ENCODE measurements around the gene ATP2B2. TPM values are rescaled to one million over a fixed set of nuclear protein-coding genes. Genes with fewer than 3 reads are reported as not detected.

The ATP2B2 gene
- total and polyA plus RNA-seq, 2 experiments from 2014 or later = 0.42 to 0.63 TPM

DNA sequence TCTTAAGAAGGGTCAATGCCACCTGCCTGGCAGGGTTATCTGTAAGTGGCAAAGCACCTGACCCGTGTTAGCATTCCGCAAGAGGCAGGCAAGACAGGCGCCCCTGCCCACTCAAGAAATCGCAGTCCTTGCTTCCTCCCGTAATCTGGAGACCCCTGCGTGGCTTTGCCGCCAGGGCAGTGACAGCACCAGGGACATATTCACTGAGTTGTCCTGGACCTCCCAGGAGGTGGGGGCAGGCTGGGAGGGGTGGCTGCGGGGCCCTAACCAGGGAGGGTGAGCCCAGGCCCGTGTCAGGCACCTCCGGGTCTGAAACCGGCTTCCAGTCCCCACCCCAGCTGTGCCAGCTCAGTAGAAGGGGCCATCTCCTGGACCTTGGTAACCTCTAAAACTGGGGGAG lies 168.6 kb downstream of the ATP2B2 start (continued):
- TF ChIP-seq ZNF114 (CRISPR knock-in tag; IDR thresholded peaks at IDR 0.05) = no peak

DNA sequence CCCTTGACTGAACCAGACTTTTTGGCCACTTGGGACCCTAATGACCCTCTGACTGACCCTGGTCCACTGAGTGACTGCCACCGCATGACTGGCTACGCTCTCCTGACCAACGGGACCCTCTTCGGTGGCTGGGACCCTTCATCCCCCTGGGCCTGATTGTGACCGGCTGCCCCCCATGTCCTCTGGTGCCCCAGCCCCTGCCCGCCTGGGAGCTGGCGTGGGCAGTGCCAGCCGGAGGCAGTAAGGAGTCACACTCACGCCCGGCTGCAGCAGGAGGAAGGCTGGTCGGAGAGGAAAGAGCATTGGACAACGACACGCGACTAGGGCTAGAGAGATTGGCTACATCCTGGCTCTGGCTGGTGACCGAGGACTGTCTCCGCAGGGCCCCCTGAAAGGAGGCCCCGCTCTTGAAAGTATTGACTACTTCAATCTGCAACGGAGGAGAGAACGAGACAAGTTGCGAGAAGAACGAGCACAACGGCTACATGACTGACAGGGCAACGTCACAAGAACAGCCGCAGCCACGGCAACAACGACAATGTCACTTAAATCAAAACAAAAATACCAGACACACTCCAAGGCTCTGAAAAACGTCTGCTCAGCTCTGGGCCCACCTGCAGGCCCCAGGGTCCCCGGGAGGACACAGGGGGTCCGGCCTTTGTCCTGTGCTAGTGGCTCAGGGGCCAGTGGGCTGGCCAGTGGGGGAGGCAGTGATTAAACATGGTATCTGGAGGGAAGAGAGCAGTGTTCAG lies 169.3 kb downstream of the ATP2B2 start:
- no peak overlapping the region for H3K4me3 Mint-ChIP-seq
- no peaks in the 10 kb centered on the region; the same call in 2 of the 3 replicates for H3K36me3 Mint-ChIP-seq (ENCODE audit: low read depth)
- no peaks in the 10 kb centered on the region for H3K4me1 ChIP-seq (ENCODE audit: insufficient read depth)
- TF ChIP-seq, protein P1, sequence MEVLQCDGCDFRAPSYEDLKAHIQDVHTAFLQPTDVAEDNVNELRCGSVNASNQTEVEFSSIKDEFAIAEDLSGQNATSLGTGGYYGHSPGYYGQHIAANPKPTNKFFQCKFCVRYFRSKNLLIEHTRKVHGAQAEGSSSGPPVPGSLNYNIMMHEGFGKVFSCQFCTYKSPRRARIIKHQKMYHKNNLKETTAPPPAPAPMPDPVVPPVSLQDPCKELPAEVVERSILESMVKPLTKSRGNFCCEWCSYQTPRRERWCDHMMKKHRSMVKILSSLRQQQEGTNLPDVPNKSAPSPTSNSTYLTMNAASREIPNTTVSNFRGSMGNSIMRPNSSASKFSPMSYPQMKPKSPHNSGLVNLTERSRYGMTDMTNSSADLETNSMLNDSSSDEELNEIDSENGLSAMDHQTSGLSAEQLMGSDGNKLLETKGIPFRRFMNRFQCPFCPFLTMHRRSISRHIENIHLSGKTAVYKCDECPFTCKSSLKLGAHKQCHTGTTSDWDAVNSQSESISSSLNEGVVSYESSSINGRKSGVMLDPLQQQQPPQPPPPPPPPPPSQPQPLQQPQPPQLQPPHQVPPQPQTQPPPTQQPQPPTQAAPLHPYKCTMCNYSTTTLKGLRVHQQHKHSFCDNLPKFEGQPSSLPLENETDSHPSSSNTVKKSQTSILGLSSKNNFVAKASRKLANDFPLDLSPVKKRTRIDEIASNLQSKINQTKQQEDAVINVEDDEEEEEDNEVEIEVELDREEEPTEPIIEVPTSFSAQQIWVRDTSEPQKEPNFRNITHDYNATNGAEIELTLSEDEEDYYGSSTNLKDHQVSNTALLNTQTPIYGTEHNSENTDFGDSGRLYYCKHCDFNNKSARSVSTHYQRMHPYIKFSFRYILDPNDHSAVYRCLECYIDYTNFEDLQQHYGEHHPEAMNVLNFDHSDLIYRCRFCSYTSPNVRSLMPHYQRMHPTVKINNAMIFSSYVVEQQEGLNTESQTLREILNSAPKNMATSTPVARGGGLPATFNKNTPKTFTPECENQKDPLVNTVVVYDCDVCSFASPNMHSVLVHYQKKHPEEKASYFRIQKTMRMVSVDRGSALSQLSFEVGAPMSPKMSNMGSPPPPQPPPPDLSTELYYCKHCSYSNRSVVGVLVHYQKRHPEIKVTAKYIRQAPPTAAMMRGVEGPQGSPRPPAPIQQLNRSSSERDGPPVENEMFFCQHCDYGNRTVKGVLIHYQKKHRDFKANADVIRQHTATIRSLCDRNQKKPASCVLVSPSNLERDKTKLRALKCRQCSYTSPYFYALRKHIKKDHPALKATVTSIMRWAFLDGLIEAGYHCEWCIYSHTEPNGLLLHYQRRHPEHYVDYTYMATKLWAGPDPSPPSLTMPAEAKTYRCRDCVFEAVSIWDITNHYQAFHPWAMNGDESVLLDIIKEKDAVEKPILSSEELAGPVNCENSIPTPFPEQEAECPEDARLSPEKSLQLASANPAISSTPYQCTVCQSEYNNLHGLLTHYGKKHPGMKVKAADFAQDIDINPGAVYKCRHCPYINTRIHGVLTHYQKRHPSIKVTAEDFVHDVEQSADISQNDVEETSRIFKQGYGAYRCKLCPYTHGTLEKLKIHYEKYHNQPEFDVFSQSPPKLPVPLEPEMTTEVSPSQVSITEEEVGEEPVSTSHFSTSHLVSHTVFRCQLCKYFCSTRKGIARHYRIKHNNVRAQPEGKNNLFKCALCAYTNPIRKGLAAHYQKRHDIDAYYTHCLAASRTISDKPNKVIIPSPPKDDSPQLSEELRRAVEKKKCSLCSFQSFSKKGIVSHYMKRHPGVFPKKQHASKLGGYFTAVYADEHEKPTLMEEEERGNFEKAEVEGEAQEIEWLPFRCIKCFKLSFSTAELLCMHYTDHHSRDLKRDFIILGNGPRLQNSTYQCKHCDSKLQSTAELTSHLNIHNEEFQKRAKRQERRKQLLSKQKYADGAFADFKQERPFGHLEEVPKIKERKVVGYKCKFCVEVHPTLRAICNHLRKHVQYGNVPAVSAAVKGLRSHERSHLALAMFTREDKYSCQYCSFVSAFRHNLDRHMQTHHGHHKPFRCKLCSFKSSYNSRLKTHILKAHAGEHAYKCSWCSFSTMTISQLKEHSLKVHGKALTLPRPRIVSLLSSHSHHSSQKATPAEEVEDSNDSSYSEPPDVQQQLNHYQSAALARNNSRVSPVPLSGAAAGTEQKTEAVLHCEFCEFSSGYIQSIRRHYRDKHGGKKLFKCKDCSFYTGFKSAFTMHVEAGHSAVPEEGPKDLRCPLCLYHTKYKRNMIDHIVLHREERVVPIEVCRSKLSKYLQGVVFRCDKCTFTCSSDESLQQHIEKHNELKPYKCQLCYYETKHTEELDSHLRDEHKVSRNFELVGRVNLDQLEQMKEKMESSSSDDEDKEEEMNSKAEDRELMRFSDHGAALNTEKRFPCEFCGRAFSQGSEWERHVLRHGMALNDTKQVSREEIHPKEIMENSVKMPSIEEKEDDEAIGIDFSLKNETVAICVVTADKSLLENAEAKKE (CRISPR knock-in tag; IDR thresholded peaks at IDR 0.05) = no peak
- TF ChIP-seq STAT1 (IDR thresholded peaks at IDR 0.05; ENCODE audit: unreplicated experiment) (no peak), ETS1 (IDR thresholded peaks at IDR 0.05) (no peak)
- no peak overlapping the region for H3K27ac Mint-ChIP-seq
- peaks cover 2% of the 10 kb centered on the region for H3K27me3 Mint-ChIP-seq (ENCODE audit: insufficient read depth, low read depth, poor library complexity)
- H3K9me2 ChIP-seq (ENCODE audit: insufficient read depth) = no peaks in the 10 kb centered on the region
- DNase-seq (ENCODE audit: low spot score) = no peak
- H3K36me3 ChIP-seq (ENCODE audit: insufficient read depth) = no peaks in the 10 kb centered on the region
- no peaks in the 10 kb centered on the region for H3F3A ChIP-seq (replicated peaks; ENCODE audit: low read depth)
- H3K79me2 ChIP-seq (replicated peaks; ENCODE audit: insufficient read depth) = no peaks in the 10 kb centered on the region
- H3K27ac ChIP-seq (ENCODE audit: low read depth) = no peak overlapping the region
- H3K9me3 Mint-ChIP-seq = no peaks in the 10 kb centered on the region
- no peak overlapping the region for H2AFZ ChIP-seq
- no peak overlapping the region for H3K4me2 ChIP-seq
- ATAC-seq = no peak
- H4K20me1 ChIP-seq (replicated peaks; ENCODE audit: insufficient read depth) = no peaks in the 10 kb centered on the region
- H3K4me1 Mint-ChIP-seq = peaks cover 7% of the 10 kb centered on the region; the same call in 2 of the 3 replicates
- no peaks in the 10 kb centered on the region for H3K27me3 ChIP-seq (ENCODE audit: insufficient read depth)
- H3K4me3 ChIP-seq = no peak overlapping the region

Measured in GM23338 (cell line).